IPS-NIHi11 (cell line): ENCODE measurements around the gene SLC25A5.

Experiments
- DNase-seq: peaks from one replicate; pipeline ENCODE4 v3.0.0; 2012; ENCODE audit warnings: mixed read lengths, low spot score

SLC25A5 gene

GRCh38 chrX:119505945-119506344 is 37.7 kb downstream of the SLC25A5 start:
- DNase-seq: no peak

DNA sequence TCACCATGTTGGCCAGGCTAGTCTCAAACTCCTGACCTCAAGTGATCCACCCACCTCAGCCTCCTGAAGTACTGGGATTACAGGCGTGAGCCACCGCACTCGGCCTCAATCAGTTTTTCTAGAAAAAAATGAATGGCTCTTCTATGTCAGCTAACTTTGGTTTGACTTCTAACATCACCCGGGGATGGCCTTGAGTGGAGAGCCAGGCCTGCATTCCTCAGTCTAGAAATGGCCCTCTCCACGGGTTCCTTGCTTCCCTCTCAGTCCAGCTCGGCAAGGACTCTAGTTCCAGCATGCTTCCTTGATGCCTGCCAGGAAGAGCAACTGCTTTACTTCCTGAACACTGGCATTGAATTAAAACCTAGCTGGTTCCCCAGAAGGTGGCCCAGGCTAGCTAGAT is 39.0 kb downstream of the SLC25A5 start:
- DNase-seq: no peak

GRCh38 chrX:119512146-119512800 is 44.0 kb downstream of the SLC25A5 start:
- DNase-seq: peak; percentile 80

DNA sequence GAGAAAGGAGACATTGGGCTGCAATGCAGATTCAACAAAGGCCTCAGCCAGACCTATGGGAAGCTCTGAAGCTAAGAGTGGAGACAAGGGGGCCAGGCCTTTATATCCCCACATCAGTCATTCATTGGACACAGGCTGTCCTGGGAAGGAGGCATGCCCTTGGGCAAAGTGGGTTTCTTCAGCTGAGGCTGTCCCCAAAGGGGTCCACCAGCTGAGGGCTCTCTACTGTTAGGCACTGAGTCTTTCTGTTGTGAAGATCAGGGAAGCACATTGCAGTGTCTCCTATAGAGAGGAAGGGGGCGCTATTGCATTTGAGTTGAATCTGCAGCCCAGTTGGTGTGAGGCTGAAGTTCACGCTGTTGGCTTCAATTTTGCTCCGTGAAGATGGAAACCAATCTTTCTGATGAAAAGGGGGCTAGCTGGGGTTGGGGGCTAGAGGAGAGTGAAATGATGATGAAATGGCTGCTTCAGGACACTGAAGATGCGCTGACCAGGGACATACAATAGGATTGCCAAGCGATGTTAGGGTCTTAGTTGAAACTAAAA is 48.0 kb downstream of the SLC25A5 start:
- DNase-seq: peak; percentile 68

DNA sequence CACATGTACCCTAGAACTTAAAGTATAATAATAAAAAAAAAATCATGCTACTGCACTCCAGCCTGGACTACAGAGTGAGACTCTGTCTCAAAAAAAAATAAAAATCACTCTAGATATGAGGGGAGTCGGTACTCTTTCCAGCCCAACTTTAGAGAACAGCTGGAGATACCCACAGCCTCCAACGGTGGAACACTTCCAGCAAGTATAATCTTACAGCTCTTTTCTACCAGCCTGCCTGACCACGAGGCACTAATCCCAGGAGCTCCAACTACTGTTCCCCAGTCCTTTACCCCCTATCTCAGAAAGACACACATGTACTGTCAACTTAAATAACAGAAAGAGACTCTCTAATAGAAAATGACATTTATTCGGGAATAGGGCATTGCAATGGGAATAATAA is 50.1 kb downstream of the SLC25A5 start:
- no peak for DNase-seq
